B cell (primary cell): ENCODE measurements around the gene HOXA3. TPM values are rescaled to one million over a fixed set of nuclear protein-coding genes. Genes with fewer than 3 reads are reported as not detected.

Experiments used
- ATAC-seq: fragments of 200-7000 bp; cut with Tn5 transposase; one replicate; pipeline ENCODE4 v1.10.0; 2021; ENCODE audit warnings: low read depth, mild to moderate bottlenecking, moderate number of reproducible peaks, moderate library complexity
- CTCF ChIA-PET: fragments of 350-600 bp; sonication (Branson Sonifier 250); formaldehyde crosslinking; loops from one replicate; lab custom pipeline; 2021; ENCODE audit warnings: antibody characterized with exemption, inconsistent platforms; lab: Charles Lee
- POLR2A ChIA-PET: fragments of 350-600 bp; sonication (Branson Sonifier 250); formaldehyde crosslinking; loops from one replicate; lab custom pipeline; 2021; ENCODE audit warnings: antibody characterized with exemption; lab: Charles Lee
- DNase-seq: peaks from one replicate; pipeline ENCODE4 v3.0.0; 2013
- H2AFZ ChIP-seq: 2 replicates; pipeline ENCODE4 v1.6.1; 2012; ENCODE audit warnings: mild to moderate bottlenecking, low read depth, low read length; ENCODE audit not compliant: insufficient read depth, poor library complexity, severe bottlenecking
- H3K27ac ChIP-seq, 2 donors: 1 replicate in 1 of 2; 2 replicates in 1 of 2; pipeline ENCODE4 v1.5.1; 2012 to 2013; ENCODE audit warnings: low read length in 2 of 2, mild to moderate bottlenecking in 2 of 2, moderate library complexity in 1 of 2
- H3K27me3 ChIP-seq, 4 experiments: fragments of 200-600 bp in 1 of 4; sonication (generic) in 1 of 4; replicated peaks in 1 of 4; 1 replicate in 2 of 4; 2 replicates in 2 of 4; pipeline versions ENCODE4 v1.6.1 to v1.7.0; 2013 to 2016; ENCODE audit warnings: low read length in 3 of 4, mild to moderate bottlenecking in 2 of 4, mixed read lengths in 1 of 4, moderate library complexity in 1 of 4; ENCODE audit not compliant: insufficient read depth in 4 of 4, control insufficient read depth in 3 of 4; ENCODE audit errors: control extremely low read depth in 1 of 4
- H3K36me3 ChIP-seq, 2 experiments: replicated peaks in 1 of 2; 1 replicate in 1 of 2; 2 replicates in 1 of 2; pipeline versions ENCODE4 v1.6.1 to v1.7.1; 2013; ENCODE audit warnings: low read length in 1 of 2; ENCODE audit not compliant: insufficient read depth in 2 of 2, control insufficient read depth in 1 of 2; ENCODE audit errors: control extremely low read depth in 1 of 2, extremely low read depth in 1 of 2
- H3K4me1 ChIP-seq, 2 donors: fragments of 200-600 bp in 1 of 2; sonication (generic) in 1 of 2; 1 replicate in 1 of 2; 2 replicates in 1 of 2; pipeline versions ENCODE4 v1.5.1 to v1.6.1; 2013 to 2017; ENCODE audit warnings: low read length in 2 of 2; ENCODE audit not compliant: control insufficient read depth in 2 of 2, insufficient read depth in 2 of 2
- H3K4me2 ChIP-seq: replicated peaks from 2 replicates; pipeline ENCODE3; 2012; ENCODE audit warnings: mild to moderate bottlenecking, low read depth, low read length; ENCODE audit not compliant: poor library complexity, severe bottlenecking
- H3K4me3 ChIP-seq, 5 experiments: fragments of 200-600 bp in 1 of 5; sonication (generic) in 1 of 5; 1 replicate in 3 of 5; 2 replicates in 2 of 5; pipeline versions ENCODE4 v1.5.1 to v1.7.0; 2011 to 2016; ENCODE audit warnings: low read length in 4 of 5, mild to moderate bottlenecking in 4 of 5, low read depth in 2 of 5, control low read depth in 1 of 5, moderate library complexity in 1 of 5; ENCODE audit not compliant: insufficient read depth in 1 of 5; ENCODE audit errors: control extremely low read depth in 1 of 5, extremely low read depth in 1 of 5
- H3K79me2 ChIP-seq: fragments of 200-600 bp; sonication (generic); one replicate; pipeline ENCODE4 v1.6.0; 2016; ENCODE audit warnings: low read length; ENCODE audit not compliant: control insufficient read depth, insufficient read depth
- H3K9ac ChIP-seq: fragments of 200-600 bp; sonication (generic); 2 replicates; pipeline ENCODE4 v1.6.1; 2017; ENCODE audit warnings: mild to moderate bottlenecking, low read length, moderate library complexity
- H3K9me3 ChIP-seq, 3 donors: one replicate each; pipeline versions ENCODE4 v1.6.1 to v1.7.1; 2013; ENCODE audit warnings: low read length in 2 of 3; ENCODE audit not compliant: control insufficient read depth in 2 of 3, insufficient read depth in 1 of 3; ENCODE audit errors: control extremely low read depth in 1 of 3
- H4K20me1 ChIP-seq: 2 replicates; pipeline ENCODE4 v1.6.0; 2012; ENCODE audit warnings: mild to moderate bottlenecking, low read length; ENCODE audit not compliant: insufficient read depth, control insufficient read depth, poor library complexity, severe bottlenecking
- H3K27ac Mint-ChIP-seq: one replicate; pipeline ENCODE4 v1.8.0; 2021; ENCODE audit warnings: mixed read lengths
- H3K27me3 Mint-ChIP-seq: one replicate; pipeline ENCODE4 v1.8.0; 2021; ENCODE audit warnings: mixed read lengths
- H3K4me1 Mint-ChIP-seq: one replicate; pipeline ENCODE4 v1.8.0; 2021; ENCODE audit warnings: mixed read lengths
- H3K4me3 Mint-ChIP-seq: one replicate; pipeline ENCODE4 v1.8.0; 2021; ENCODE audit warnings: mixed read lengths
- H3K9me3 Mint-ChIP-seq: one replicate; pipeline ENCODE4 v1.8.0; 2022; ENCODE audit warnings: mixed read lengths; ENCODE audit not compliant: insufficient read depth
- EZH2 ChIP-seq: IDR thresholded peaks from 2 replicates; pipeline ENCODE4 v1.6.1; 2012; ENCODE audit warnings: borderline replicate concordance, low read depth, mild to moderate bottlenecking, moderate library complexity, low read length; ENCODE audit not compliant: insufficient read depth, poor library complexity, severe bottlenecking
- WGBS: methylation state at CpG from one replicate; pipeline ENCODE4 v1.1.5; 2013; ENCODE audit warnings: missing lambda C conversion rate; ENCODE audit not compliant: insufficient coverage; 5-methylcytosine and 5-hydroxymethylcytosine counted together
- intact Hi-C: fragments of 100-400 bp; cut with micrococcal nuclease; formaldehyde crosslinking; loops from one replicate; pipeline ENCODE4 v1.10.0; 2022
- polyA plus RNA-seq: library from polyadenylated mRNA; depleted of rRNA; stranded (reverse); fragments of >200 nt; gene quantifications from 2 replicates; pipeline ENCODE4 v1.2.3, GENCODE V29; 2012
- total RNA-seq, 2 donors: library from RNA; stranded (reverse); fragments of 120-200 nt in 1 of 2; gene quantifications; 1 replicate in 1 of 2; 2 replicates in 1 of 2; pipeline versions ENCODE4 v1.2.3 to v1.2.4, GENCODE V29; 2013 to 2022
- TF ChIP-seq, protein P1 (sequence below): fragments of 200-600 bp; IDR thresholded peaks from one replicate; pipeline ENCODE4 v1.8.0; 2022; ENCODE audit warnings: antibody characterized with exemption, mild to moderate bottlenecking

Gene HOXA3
- total and polyA plus RNA-seq, 2 donors (not counting 1 experiment from before 2014, with no cell fraction given) = 0.07 TPM; not detected in 1

DNA sequence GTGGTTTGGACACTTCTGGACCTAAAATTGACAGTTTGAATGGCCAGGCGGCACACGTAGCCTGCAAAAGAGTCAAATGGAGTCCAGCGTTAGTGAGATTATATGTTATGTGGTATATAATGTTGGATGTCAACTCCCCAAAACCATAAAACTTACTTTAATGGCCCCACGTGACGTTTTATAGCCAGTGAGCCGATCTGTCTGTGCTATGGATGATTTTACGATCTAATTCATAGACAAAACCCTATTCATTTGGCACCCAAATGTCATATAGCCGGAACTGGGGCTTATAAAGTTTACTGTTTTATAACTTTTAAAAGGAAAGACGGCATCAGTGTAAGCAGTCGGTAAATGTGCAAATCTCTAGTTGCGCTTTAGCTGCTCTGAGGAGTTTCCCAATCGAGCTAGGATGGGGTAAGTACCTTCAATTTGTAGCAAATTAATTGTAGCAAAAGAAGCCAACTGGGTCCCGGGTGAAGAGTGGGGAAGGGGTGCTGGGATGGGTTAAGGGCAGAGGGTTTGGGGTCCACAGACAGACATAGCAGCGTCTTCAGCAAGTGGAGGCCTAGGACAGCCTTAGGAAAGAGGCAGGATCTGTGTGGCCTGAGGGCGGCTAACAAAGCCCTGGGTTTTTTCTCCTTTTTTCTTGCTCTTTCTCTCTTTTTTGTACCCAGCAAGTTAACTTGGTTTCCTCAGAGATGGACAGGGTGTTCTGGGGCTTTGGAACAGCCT, 12.1 kb downstream of the HOXA3 start:
- POLR2A ChIA-PET = no interaction called here
- Histone ChIP-seq H3K27ac (no peak overlapping the region), H3K4me2 (no peak overlapping the region), H3K9ac (no peak overlapping the region), H3K36me3 (no peaks in the 10 kb centered on the region), H3K27me3 (peaks cover 0 to 49% (median 22%) of the 10 kb centered on the region in 4 experiments), H2AFZ (no peak overlapping the region), H3K9me3 (peaks cover 0 to 29% (median 0%) of the 10 kb centered on the region in 3 donors), H3K4me1 (peaks cover 0 to 2% of the 10 kb centered on the region in 2 donors), H4K20me1 (no peaks in the 10 kb centered on the region), H3K79me2 (no peaks in the 10 kb centered on the region), H3K4me3 (no peak overlapping the region)
- Mint-ChIP-seq H3K9me3 (no peaks in the 10 kb centered on the region), H3K27me3 (peaks cover 58% of the 10 kb centered on the region), H3K27ac (no peak overlapping the region), H3K4me3 (no peak overlapping the region), H3K4me1 (peaks cover 4% of the 10 kb centered on the region)
- DNase-seq (no peak), ATAC-seq (no peak)
- intact Hi-C loops = no loop called here
- CTCF ChIA-PET = interaction anchor here (0.6 kb wide), 1 partner anchor 259 kb away, joined by 3 read pairs; no protein-coding TSS in a partner anchor
- TF ChIP-seq, protein P1, sequence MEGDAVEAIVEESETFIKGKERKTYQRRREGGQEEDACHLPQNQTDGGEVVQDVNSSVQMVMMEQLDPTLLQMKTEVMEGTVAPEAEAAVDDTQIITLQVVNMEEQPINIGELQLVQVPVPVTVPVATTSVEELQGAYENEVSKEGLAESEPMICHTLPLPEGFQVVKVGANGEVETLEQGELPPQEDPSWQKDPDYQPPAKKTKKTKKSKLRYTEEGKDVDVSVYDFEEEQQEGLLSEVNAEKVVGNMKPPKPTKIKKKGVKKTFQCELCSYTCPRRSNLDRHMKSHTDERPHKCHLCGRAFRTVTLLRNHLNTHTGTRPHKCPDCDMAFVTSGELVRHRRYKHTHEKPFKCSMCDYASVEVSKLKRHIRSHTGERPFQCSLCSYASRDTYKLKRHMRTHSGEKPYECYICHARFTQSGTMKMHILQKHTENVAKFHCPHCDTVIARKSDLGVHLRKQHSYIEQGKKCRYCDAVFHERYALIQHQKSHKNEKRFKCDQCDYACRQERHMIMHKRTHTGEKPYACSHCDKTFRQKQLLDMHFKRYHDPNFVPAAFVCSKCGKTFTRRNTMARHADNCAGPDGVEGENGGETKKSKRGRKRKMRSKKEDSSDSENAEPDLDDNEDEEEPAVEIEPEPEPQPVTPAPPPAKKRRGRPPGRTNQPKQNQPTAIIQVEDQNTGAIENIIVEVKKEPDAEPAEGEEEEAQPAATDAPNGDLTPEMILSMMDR = no peak
- no peak for TF ChIP-seq EZH2
- WGBS = over 99% methylated on average over 6 of the region's 15 CpGs
